IPS DF 19.7 (cell line): Measurements from ENCODE around the gene EXT2.

Source experiments
- DNase-seq: peaks from one replicate; pipeline ENCODE4 v3.0.0-alpha.2; 2013; ENCODE audit warnings: low read depth, low spot score

The EXT2 gene

GRCh38 chr11:44095506-44096359, at the start of gene EXT2:
Gene EXT2 (plus strand): TSS chr11:44095678. CDS start chr11:44107713, 12,035 bp downstream.
- DNase-seq = no peak

GRCh38 chr11:44046182-44046581, 49.3 kb upstream of the EXT2 start:
- DNase-seq = no peak

DNA sequence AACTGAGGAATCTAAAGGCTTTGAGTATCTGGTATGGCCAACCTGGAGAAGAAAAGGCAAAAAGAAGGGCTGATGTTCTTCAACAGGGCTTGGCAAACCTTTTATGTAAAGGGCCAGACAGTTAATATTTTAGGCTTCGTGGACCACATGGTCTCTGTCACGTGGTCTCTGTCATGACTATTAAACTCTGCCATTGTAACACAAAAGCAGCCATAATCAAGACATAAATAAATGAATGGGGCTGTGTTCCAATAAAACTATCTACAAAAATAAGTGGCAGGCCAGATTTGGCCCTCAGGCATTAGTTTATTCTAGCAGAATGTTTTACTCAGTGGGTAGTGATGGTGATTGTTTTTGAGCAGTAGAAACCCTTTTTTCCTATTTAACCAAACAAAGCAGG, 48.2 kb upstream of the EXT2 start:
- DNase-seq = no peak

GRCh38 chr11:44047931-44048431, 47.5 kb upstream of the EXT2 start, which contains the start of gene ACCSL:
Gene ACCSL (plus strand): TSS chr11:44047981. CDS start chr11:44048037, 56 bp downstream.
- no peak for DNase-seq

DNA sequence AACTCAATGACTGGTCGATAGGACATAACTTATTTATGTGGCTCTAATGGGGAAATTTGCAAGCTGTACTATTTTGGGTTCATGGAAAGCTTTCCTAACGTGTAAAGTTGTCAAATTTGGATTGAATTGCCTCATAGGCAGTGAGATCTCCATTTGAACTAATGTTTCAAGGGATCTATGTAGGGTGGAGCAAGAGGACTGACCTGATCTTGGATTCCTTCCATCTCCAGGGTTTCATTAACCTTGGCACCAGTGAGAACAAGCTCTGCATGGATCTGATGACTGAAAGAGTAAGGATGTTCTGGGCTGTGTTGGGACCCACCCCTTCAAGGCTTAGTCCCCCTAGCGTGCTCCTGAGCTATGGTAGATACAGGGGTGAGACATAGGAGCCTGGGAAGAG, 45.6 kb upstream of the EXT2 start:
- no peak for DNase-seq

DNA sequence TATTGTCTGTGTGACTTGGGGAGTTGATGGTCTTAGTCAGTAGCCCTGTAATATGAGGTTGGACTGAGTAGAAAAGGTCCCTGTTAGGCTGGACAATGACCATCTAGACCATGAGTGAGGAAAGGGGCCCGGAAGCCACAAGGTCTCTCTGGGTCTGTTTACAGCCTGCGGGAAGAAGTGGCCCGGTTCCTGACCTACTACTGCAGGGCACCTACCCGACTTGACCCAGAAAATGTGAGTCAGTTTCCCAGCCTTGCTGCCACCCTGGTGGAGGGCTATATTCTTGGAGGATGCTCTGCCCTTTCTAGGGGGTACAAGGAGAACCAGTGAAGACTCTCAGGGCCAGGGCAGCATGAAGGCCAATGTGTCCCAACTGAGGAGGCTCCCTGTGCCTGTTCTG, 44.3 kb upstream of the EXT2 start:
- DNase-seq = no peak

DNA sequence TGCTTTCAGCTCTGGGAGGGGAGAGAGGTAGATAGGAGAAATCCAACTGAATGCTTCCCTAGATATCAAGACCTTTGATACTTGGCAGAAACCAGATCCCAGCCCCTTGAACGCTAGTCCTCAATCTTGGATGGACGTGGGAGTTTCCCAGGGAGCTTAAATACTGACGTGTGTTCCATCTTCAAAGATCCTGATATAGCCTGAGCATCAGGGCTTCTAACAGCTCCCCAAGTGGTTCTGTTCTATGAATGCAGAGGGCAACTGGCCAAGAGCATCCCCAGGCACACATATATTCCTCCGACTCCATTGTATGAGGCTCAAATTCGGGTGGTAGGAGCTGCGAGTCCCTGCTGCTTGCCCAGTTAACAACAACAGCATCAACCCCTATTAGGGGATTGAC, 38.1 kb upstream of the EXT2 start:
- DNase-seq = no peak

GRCh38 chr11:44058275-44058674, 37.2 kb upstream of the EXT2 start:
- DNase-seq = no peak

GRCh38 chr11:44065161-44065661, 30.3 kb upstream of the EXT2 start:
- peak; percentile 60 for DNase-seq

GRCh38 chr11:44065841-44066731, 29.4 kb upstream of the EXT2 start, which contains the start of gene ACCS:
Gene ACCS (plus strand): TSS chr11:44066270. CDS start chr11:44067628, 1,358 bp downstream.
- DNase-seq = peak; percentile 56

DNA sequence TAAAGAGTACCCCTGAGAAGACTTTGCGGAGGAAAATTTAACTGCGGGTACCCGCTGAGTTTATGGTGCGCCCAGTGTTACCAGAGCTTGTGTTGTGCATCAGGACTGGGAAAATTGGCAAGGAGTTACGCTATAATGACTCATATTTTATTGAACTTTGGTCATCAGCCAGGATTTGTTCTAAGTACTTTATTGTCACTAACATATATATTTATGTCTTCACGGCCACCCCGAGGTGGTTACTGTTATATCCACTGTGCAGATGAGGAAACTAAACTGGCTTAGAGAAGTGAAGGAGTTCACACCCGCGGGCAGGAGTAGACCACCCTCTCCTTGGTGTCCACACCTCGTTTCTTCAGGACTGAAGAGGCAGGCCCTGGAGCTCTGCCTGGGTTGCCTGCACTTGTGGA, 28.7 kb upstream of the EXT2 start:
- no peak for DNase-seq

DNA sequence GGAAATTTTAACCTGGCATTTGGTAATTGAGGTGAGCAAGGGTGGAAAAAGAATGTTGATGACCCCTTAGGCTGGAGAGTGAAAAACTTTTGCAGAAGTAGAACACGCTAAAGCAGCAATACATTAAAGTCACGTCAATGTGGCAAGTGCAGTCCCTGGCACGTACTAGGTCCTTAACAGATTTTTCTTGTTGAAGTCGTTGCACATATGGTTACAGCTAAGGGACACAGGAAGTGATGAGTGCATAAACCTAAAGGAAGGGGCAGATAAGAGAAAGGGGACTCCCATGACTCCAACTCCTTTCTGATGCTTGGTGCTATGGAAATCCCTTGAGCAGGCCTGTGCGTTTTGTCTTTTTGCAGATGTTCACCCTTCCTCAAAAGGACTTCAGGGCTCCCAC, 28.2 kb upstream of the EXT2 start:
- DNase-seq = no peak

DNA sequence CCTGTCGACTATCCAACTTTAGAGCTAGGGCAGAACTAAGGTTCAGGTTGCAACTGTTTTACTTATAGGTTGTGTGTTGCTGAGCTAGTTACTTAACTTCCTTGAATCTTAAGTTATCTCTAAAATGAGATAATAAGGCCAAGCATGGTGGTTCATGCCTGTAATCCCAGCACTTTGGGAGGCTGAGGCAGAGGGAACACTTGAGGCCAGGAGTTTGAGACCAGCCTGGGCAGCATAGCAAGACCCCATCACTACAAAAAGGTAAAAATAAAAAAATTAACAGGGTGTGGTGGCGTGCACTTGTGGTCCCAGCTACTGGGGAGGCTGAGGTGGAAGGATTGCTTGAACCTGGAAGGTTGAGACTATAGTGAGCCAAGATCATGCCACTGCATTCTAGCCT, 27.3 kb upstream of the EXT2 start:
- no peak for DNase-seq

- DNase-seq = no peak
Measured at GRCh38 chr11:44071157-44071556, 24.3 kb upstream of the EXT2 start.

DNA sequence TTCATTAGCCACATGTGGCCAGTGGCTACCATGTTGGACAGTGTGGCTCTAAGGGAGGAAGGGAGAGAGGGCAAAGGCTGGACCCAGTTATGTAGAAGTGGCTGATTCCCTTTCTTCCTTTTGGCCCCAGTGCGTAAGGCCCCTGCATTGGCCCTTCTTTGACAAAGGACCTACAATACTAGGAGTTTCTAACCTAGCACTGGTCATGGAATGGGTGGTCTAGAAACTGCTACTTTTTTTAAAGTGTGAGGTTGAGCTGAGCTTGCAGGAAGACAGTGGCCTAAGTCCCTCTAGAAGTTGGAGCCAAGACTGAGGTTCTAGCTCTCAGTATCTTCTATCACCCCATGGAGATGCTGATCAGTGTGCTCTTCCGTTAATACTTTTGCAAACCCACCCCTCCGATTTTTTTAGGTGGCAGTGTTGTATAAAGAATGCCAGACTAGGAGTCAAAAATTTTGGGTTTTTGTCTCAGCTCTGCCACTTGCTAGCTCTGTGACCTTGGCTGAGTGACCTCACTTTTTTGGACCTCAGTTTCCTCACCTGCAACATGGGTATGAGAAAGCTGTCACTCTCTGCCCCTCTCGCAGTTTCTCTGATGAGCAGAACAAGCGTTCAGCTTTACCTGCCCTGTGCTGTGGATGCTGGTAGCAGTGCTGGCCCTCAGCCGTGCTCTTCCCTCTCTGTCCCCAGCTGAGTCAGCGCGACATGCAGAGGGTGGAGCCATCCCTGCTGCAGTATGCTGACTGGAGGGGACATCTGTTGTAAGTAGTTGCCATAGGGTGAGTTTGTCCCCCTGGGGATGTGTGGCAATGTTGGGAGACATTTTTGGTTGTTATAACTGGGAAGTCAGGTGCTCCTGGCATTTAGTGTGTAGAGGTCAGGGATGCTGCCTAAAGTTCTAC, 22.5 kb upstream of the EXT2 start:
- DNase-seq = no peak

- no peak for DNase-seq
Measured at GRCh38 chr11:44078794-44079193, 16.7 kb upstream of the EXT2 start.

DNA sequence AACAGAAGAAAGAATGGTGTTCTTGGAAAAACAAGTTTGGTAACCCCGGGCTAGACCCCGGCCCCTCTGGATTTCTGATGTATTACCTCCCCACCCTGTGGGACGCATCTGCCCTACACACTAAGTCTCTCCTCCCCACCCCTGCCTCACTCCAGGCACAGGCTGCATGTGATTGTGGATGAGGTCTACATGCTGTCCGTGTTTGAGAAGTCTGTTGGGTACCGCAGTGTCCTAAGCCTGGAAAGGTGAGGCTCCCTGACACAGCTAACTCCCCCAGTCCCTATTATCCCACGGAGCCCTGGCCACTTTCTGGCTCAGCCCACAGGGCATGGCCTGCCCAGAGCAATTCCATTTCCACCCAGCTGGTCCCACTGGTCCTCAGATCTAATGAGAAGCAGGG, 16.1 kb upstream of the EXT2 start:
- no peak for DNase-seq

DNA sequence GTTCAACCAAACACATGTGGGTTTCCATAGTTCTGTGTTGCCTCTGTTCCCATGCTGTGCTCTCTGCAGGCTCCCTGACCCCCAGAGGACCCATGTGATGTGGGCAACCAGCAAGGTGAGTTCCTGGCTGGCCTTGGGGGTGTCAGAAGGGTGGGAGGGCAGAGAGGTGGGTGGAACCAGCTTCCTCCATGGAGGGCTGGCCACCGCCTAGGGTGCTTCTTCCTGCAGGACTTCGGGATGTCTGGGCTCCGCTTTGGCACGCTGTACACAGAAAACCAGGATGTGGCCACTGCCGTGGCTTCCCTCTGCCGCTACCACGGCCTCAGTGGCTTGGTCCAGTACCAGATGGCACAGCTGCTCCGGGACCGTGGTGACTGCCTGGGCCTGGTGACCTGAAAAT, 14.5 kb upstream of the EXT2 start:
- no peak for DNase-seq

DNA sequence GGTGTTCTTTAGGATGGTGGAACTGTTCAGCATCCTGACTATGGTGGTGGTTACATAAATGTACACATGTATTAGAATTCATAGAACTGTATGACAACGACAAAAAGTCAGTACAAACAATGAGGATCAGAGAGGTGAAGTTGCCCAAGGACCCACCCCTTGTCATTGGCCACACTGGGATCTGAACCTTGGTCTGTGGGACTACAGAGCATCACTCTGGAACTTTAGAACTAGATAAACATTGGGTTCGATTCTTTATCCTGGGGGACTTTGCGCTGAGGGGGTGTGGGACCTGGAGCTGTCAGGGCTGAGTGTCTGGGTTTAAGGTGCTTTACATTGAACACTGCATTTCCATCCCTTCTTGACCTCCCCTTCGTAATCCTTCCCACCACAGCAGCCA, 12.8 kb upstream of the EXT2 start:
- DNase-seq = no peak

- no peak for DNase-seq
Measured at GRCh38 chr11:44083433-44083832, 12.0 kb upstream of the EXT2 start.

DNA sequence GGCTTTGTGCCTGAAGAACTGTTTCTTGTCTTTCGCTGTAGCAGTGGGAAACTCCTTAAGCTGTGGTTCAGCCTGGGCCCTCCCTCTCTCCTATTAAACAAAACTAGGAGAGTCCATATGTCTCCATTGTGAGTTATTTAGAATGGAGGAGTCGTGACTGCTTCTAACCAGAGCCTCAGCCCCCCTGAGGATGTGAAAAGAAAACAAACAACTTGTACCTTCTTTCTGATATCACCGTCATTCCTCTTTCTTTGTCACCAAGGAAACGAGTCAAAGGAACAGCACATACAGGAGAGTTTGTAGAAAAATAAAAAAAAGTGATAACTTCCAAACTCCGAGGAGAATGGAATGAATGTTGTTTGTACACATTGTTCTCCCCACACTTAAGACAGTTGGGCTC, 11.6 kb upstream of the EXT2 start:
- no peak for DNase-seq
